Sigmoid colon (tissue), 4 donors: ENCODE measurements around the gene PARD3.

ENCODE experiments used
- CTCF ChIP-seq, 4 experiments: fragments of 450-650 bp in 3 of 4; fragments of 200-600 bp in 1 of 4; IDR thresholded peaks; one replicate each; pipeline ENCODE4 v1.5.1; 2016 to 2019; ENCODE audit warnings: antibody characterized with exemption in 4 of 4, mild to moderate bottlenecking in 3 of 4, moderate library complexity in 2 of 4
- EP300 ChIP-seq, 4 donors: sonication (generic); formaldehyde crosslinking; IDR thresholded peaks; one replicate each; pipeline ENCODE4 v1.6.1; 2017; ENCODE audit warnings: antibody characterized with exemption in 4 of 4
- POLR2A ChIP-seq, 2 donors: fragments of 450-650 bp; IDR thresholded peaks; one replicate each; pipeline ENCODE4 v1.6.1; 2016; ENCODE audit warnings: antibody characterized with exemption in 2 of 2, mild to moderate bottlenecking in 2 of 2, moderate library complexity in 2 of 2
- POLR2AphosphoS5 ChIP-seq, 4 donors: sonication (generic); formaldehyde crosslinking; IDR thresholded peaks; one replicate each; pipeline ENCODE4 v1.6.1; 2017; ENCODE audit warnings: antibody characterized with exemption in 4 of 4

GRCh38 chr10:34859170-34859569, 44.1 kb upstream of the PARD3 start:
- TF ChIP-seq POLR2A (IDR thresholded peaks at IDR 0.05) = no peak
- no peak for TF ChIP-seq POLR2AphosphoS5 (IDR thresholded peaks at IDR 0.05)
- TF ChIP-seq CTCF (IDR thresholded peaks at IDR 0.05) = no peak
- TF ChIP-seq EP300 (IDR thresholded peaks at IDR 0.05) = no peak
